NCI-H187 (cell line): ENCODE data around the gene FBN3.
"Not testable (repeated sequence)": the region's sequence is repeated elsewhere in the genome, so short reads cannot be mapped to it uniquely, and the experiment has no call there.

Experiments used
- DNase-seq, 2 experiments: peaks; one replicate each; lab custom pipeline; 2025; lab: John Stamatoyannopoulos, UW

The FBN3 gene

DNA sequence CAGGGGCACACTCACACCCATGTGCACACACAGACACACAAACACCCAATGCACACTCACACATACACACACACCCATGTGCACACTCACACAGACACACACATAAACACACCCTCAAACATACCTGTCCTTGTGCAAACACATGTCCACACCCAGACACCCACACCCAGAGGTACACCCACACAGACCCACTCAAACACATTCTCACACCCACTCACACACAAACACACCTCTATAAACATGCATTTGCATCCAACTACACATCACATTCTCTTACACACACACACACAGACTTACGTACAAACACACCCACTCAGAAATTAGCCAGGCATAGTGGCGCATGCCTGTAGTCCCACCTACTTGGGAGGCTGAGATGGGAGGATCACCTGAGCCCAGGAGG, 31.4 kb downstream of the FBN3 start:
- DNase-seq: no peak

DNA sequence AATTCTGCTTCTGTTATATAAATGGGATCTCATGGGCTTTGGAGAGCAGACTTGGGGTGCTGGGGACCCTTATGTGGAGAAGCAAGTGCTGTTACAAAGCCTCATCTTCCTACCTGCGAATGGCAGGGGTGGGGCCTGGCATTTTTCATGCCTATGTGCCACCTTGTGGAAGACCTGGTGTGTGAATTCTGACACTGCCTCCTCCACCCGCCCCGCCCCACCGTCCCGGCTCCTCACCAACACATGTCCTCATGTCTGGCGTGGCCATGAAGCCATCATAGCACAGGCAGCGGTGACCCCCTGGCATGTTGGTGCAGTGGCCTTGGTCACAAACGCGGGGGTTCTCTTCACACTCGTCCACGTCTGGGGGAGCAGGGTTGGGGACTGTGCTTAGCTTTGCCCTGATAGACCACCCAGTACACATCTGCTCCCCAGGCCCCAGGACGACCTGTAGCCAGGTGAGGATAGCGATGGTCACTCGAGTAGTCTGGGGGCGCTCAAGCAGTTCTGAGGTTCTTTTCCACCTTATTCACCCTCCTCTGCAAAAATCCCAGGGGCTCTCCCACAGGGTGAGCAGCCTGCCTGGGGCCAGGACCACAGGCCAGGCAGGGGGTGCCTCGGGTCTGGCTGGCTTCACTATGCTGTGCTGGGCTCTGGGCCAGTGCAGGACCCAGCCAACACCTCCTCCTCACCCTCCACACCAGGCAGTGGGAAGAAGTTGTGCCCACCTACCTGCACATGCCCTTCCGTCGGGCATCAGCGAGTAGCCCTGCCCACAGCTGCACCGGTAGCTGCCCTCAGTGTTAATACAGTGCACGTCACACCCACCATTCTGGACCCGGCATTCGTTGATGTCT, 32.7 kb downstream of the FBN3 start:
- no peak for DNase-seq

DNA sequence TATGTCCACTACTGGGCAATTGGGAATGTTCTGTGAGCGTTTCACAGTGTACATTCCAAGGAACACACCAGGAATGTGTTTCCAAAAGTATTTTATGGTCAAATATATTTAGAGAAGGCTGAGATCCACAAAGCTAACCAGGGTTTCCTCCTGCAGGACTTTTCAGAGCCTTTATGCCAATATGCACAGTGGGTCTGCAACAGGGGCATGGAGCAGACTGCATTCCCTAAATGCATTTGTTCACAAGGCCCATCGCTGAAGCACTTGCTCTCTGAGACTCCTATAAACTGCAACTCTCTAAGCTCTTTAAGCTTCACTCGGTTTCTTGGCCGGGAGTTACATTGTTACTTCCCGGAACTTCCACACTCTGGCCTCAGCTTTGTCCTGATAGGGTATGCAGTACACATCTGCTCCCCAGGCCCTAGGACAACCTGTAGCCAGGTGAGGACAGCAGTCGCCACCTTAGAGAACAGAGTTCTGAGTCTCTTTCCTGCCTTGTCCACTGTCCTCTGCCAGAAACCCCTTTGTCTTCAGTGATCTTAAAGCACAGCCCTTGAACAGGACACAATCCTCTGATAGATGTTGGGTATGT, 33.5 kb downstream of the FBN3 start:
- DNase-seq: no peak

DNA sequence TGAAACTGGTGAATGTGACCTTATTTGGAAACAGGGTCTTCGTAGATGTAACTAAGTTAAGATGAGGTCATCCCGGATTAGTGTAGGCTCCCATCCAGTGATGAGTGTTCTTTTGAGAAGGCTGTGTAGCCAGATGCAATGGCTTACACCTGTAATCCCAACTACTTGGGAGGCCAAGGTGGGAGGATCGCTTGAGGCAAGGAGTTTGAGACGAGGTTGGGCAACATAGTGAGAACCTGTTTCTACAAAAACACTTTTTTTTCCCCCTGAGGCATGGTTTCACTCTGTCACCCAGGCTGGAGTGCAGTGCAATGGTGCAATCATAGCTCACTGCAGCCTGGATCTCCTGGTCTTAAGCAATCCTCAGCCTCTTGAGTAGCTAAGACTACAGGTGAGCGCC, 36.4 kb downstream of the FBN3 start:
- no peak for DNase-seq

DNA sequence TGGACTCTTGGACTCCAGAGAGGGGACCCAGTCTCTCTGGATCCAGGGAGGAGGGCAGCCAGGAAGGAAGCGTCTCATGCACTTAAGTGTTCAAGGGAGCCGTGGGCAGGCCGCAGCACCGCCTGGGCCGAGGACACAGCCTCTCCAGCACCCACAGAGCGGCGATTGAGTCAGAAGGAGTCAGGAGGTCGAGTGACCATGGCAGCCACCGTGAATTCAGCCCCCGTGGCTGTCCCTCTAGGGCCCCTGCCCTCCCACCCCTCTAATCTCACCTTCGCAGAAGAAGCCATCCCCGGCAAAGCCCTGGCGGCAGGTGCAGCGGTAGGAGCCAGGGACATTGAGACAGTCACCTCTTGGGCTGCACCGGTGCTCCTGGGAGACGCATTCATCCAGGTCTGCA, 38.0 kb downstream of the FBN3 start:
- no peak for DNase-seq

DNA sequence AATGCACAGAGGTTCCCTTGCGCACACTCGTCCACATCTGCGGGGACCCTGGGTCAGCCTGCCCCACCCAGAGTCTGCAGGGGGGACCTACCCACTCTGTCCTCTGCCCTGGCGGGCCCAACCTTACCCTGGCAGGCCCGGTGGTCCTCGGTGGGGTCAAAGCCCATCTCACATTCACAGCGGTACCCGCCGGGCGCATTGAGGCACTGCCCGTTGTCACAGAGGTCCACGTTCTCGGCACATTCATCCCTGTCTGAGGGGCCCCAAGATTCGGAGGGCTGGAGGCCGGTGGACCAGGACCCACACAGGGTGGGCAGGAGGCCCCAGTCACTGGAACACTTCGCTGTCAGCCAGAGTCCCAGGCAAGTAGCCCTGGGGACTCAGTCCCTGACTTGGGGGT, 38.5 kb downstream of the FBN3 start:
- DNase-seq: no peak

DNA sequence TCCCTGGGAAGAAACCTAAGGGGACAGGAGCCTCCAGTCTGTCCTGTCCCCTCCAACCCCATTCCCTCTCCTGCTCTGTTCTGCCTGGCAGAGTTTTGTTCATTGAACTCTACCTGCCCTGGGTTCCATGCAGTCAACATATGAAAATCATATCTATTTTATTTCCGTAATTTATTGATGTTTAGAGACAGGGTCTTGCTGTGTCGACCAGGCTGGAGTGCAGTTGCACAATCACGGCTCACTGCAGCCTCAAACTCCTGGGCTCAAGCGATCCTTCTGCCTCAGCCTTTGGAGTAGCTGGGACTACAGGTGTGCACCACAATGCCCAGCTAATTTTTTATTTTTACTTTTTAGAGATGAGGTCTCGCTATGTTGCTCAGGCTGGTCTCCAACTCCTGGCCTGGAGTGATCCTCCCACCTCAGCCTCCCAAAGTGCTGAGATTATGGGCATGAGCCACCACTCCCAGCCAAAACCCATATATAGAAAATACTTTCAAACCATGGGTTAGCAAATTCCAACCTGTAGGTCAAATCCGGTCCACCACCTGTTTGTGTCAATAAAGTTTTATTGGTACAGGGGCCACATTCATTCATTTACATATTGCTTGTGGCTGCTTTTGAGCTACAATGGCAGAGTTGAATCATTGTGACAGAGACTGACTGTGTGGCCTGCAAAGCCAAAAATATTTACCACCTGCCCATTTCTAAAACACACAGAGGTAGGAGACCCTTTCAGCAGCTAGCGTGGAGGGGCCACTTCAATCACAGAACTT, 39.3 kb downstream of the FBN3 start:
- no peak for DNase-seq

DNA sequence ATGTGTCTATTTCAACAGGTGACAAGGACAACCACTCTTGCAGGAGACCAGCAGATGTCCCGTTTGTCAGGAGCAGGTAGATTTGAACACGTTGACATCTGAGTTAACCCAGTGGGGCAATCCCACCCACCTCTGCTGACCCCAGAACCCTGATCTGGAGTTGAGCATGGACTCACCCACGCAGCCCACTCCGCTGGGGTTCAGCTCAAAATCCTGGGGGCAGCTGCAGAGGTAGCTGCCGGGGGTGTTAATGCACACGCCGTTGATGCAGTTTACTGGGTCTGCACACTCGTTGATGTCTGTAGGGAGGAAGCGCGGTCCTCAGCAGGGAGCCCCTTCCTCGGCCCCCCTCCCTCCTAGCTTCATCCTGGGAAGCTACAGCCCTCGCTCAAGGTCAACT, 39.9 kb downstream of the FBN3 start:
- no peak for DNase-seq

DNA sequence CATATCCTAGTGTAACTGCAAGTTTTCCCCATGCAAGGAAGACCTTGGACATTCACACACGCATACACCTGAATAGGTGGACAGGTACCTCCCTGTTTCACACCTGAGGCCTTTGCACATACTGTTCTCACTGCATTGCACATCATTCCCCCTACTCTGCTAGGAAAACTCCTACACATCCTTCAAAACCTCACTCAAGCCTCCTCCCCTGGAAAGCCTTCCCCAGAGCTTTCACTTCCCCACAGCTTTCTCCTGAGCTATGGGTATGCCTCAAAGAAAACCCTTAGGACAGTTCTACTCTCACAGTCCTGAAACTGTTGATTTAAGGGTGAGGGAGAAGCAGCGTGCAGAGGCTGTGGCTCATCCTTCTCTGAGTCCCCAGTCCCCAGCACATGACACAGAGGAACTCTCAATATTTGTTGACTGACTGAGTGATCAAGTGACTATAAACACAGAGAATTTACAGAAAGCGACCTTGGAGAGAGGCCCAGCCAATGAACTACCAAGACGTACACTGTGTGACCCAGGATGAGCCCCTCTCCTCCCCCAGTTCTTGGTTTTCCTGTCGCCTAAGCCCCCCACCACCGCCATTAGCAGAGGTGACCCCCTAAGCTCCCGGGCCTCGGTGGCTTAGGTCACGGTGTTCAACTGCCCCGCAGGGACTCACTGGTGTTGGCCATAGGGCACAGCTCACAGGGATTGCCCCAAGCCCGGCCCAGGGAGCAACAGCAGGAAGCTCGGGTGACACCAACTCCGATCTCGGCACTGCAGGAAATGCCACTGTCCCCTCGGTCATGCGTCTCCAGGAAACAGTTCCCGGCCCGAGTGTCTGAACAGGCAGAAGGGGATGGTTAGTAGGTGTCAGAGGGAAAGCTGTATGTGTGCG, 40.6 kb downstream of the FBN3 start:
- no peak for DNase-seq

DNA sequence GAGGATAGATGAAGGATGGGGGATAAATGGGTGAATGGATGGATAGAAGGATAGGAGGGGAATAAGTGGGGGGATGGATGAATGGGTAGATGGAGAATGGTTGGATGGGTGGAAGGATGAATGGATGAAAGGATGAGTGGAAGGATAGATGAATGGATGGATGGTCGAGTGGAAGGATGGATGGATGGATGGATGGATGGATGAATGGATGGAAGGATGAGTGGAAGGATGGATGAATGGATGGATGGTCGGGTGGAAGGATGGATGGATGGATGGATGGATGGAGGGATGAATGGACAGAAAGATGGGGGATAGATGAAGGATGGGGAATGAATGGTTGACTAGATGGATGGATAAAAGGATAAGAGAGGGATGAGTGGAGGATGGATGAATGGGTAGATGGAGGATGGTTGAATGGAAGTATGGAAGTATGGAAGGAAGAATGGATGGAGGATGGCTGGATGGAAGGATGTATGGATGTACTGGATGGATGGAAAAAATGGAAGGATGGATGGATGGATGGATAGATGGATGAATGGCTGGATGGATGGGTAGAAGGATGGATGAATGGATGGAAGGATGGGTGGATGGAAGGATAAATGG, 42.0 kb downstream of the FBN3 start:
- no peak for DNase-seq

DNA sequence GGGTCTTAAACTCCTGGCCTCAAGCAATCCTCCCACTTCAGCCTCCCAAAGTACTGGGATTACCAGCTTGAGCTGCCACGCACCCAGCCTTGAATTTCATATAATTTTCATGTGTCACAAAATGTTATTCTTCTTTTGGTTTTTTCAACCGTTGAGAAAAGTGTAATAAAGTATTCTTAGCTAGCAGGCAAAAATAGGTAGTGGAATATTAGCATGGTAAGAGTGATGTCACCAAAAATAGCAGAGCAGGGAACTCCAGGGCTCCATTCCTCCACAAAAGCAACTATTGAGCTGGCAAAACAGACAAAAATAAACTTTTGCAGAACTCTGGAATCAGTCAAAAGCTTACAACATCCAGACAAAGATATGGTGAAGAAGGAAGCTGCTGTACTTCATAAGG, 43.9 kb downstream of the FBN3 start:
- no peak for DNase-seq

DNA sequence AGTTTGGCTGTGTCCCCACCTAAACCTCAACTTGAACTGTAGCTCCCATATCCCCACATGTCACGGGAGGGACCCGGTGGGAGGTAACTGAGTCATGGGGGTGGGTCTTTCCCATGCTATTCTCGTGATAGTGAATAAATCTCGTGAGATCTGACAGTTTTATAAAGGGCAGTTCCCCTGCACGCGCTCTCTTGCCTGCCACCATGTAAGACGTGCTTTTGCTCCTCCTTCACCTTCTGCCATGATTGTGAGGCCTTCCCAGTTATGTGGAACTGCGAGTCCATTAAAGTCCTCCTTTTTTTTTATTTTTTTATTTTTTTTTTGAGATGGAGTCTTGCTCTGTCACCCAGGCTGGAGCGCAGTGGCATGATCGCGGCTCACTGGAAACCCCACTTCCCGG, 47.5 kb downstream of the FBN3 start:
- not testable (repeated sequence) for DNase-seq

DNA sequence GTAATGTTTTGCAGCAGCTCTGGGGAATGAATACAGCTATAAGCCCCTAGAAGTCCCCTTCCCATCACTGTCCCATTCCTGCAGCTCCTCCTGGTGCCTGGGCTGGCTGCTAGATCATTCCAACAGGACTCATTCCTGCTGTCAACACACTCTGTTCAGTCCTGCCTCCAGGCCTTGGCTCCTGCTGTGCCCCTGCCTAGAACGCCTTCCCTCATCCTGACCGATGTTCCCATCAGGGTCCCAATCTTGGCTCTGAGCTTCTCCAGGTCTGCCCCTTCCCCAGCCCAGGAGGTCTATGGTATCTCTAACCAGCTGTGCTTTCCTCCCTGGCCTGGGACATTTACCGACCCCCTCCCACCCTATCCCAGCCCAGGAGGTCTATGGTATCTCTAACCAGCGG, 48.1 kb downstream of the FBN3 start:
- no peak for DNase-seq

DNA sequence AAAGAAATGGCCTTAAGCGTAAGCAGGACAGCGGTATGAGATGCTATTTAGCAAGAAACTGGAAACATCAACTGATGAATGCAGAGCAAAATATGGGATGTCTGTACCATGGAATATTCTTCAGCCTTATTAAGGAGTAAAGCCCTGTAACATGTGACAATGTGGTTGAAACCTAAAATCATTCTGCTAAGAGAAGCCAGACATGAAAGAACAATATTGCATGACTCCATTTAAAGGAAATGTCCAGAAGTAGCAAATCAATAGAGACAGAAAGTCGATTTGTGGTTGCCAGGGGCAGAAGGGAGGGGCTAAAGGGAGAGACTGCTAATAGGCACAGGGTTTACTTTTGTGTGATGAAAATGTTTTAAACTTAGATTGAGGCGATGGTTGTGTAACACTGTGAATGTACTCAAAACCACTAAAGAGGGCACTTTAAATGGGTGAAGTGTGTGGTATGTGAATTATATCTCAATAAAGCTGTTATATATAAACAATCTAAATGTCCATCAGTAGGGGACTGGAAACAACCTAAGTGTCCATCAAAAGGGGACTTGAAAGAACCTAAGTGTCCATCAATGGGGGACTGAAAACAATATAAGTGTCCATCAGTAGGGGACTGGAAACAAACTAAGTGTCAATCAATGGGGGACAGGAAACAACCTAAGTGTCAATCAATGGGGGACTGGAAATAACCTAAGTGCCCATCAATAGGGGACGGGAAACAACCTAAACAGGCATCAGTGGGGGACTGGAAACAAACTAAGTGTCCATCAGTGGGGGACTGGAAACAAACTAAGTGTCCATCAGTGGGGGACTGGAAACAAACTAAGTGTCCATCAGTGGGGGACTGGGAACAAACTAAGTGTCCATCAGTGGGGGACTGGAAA, 51.5 kb downstream of the FBN3 start:
- DNase-seq: no peak

DNA sequence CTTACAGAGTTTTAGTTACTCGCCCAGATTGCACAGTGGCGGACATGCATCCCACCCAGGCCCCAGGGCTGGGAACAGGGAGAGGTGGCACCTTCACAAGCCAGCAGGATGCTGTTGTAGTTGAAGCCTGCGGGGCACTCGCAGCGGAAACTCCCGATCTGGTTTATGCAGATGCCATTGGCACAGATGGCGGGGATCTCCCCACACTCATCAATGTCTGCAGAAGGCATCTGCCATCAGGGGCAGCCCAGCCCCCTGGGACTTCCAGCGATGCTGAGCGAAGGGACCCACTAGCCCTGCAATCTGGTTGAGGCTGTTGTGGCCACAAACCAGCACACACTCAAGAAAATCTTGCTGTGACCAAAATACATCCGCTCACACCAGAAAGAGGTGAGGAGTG, 52.2 kb downstream of the FBN3 start:
- DNase-seq: no peak

DNA sequence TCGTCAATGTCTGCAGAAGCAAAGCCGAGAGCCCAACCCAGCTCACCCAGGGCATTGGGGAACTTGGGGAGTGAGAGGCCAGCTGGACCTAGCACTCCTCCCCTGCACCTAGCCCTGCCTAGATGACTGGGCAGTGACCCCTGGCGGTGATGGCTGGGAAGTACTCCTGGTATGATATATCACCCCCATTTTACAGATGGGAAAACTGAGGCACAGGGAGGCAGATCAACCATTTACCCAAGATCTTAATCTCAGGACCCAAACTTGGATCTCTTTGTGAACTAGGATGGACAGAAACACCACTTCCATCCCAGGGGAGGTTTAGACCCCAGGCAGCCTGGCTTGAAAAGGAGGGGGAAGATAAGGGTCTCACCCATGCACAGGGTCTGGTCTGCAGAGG, 53.3 kb downstream of the FBN3 start:
- DNase-seq: no peak

DNA sequence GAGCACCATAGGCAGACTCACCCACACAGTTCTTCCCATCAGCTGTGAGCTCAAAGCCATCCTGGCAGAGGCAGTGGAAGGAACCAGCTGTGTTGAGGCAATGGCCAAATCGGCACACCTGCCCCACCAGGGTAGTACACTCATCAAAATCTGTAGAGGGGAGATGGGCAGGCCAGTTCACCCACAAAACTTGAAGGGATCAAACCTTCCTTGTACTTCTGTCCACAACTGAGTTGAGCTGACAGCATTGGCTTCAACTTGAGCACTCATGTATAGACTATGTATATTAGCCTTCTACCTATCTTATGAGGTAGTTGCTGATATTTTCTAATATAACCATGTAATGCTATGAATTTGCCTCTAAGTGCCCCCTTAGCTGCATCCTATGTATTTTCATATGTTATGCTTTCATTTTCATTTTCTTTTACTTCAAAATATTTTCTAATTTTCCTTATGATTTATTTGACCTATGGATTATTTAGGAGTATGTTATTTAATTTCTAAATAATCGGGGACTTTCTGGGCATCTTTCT, 54.0 kb downstream of the FBN3 start:
- no peak for DNase-seq

DNA sequence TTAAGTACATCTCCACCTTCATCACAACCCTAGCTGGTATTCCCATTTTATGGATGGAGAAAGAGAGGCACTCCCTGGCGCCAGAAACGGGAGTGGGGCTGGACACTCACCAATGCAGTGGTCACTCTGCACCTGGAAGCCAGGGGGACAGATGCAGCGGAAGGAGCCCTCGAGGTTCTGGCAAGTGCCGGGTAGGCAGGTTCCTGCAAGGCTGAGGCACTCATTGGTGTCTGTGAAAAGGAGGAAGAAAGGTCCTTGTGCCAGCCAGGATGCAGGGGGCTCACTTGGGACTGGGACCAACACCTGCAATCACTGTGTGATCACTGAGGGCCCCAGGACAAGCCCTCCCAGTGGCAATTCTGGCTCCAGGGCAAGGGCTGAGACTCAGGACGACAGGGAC, 55.1 kb downstream of the FBN3 start:
- DNase-seq: no peak

DNA sequence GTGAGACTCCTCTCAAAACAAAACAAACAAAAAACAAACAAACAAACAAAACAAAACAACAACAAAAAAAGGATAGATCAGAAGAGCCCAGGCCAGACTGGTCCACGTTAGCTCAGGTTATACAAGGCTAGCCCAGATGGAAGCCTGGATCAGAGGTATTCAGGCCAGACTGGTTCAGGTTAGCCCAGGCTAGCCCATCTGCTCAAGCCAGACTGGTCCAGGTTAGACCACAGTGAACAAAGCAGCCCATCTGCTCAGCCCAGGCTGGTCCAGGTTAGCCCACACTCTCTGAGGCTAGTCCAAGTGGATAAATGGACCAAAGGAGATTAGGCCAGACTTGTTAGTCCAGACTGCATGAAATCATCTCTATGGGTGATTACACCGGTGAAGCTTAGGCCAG, 55.7 kb downstream of the FBN3 start:
- DNase-seq: no peak

DNA sequence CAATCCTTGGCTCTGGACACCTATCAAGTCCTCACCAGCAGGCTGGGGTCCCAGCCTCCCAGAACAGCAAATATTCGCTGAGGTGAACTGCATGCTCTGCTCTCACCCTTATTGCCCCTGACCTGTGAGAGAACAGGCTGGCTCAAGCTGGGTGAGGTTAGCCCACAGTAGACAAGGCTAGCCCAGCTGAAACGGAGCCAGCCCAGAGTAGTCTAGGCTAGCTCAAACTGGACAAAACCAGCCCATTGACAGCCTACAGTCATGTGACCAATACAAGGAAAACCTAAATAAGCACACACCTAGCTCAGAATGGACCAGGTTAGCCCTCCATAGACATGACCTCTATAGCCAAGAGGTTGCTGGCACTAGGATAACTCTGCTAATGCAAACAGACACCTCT, 58.4 kb downstream of the FBN3 start:
- no peak for DNase-seq
